Keratinocyte (primary cell): Measurements from ENCODE around the gene CLSTN2. TPM values are rescaled to one million over a fixed set of nuclear protein-coding genes. Genes with fewer than 3 reads are reported as not detected.
A peak's percentile ranks its signal among the peaks of the same experiment; 100 is the strongest.

Source experiments
- DNase-seq: peaks from one replicate; pipeline ENCODE4 v3.0.0-alpha.2; 2011; ENCODE audit warnings: low read depth, missing footprints, low spot score
- FAIRE-seq: peaks from 2 replicates; lab custom pipeline; 2011; peaks lifted over from hg19 to GRCh38; lab: Jason Lieb, UNC
- H2AFZ ChIP-seq: 2 replicates; pipeline ENCODE4 v1.6.0; 2012; ENCODE audit warnings: low read length, control low read depth, inconsistent platforms; ENCODE audit not compliant: control insufficient read depth
- H3K27ac ChIP-seq: 2 replicates; pipeline ENCODE4 v1.5.1; 2011; ENCODE audit warnings: low read length; ENCODE audit not compliant: control insufficient read depth, insufficient read depth
- H3K27me3 ChIP-seq: 3 replicates; pipeline ENCODE4 v1.6.0; 2011; ENCODE audit warnings: low read length; ENCODE audit not compliant: control insufficient read depth, insufficient read depth; ENCODE audit errors: extremely low read depth
- H3K36me3 ChIP-seq, 2 experiments: 2 replicates in 1 of 2; 3 replicates in 1 of 2; pipeline ENCODE4 v1.5.1; 2011; ENCODE audit warnings: low read length in 2 of 2, mild to moderate bottlenecking in 1 of 2; ENCODE audit not compliant: control insufficient read depth in 2 of 2, insufficient read depth in 2 of 2; ENCODE audit errors: extremely low read depth in 1 of 2
- H3K4me1 ChIP-seq: 3 replicates; pipeline ENCODE4 v1.5.1; 2011; ENCODE audit warnings: low read length; ENCODE audit not compliant: control insufficient read depth, insufficient read depth; ENCODE audit errors: extremely low read depth
- H3K4me2 ChIP-seq: 3 replicates; pipeline ENCODE4 v1.6.0; 2011; ENCODE audit warnings: low read depth, low read length; ENCODE audit not compliant: control insufficient read depth, insufficient read depth; ENCODE audit errors: extremely low read depth
- H3K4me3 ChIP-seq, 3 experiments: fragments of 200-600 bp in 1 of 3; sonication (generic) in 1 of 3; 2 replicates in 2 of 3; 3 replicates in 1 of 3; pipeline ENCODE4 v1.5.1; 2011 to 2016; ENCODE audit warnings: low read length in 3 of 3, mild to moderate bottlenecking in 3 of 3, control low read depth in 2 of 3, inconsistent platforms in 1 of 3, low read depth in 1 of 3, mixed read lengths in 1 of 3, mixed run types in 1 of 3, moderate library complexity in 1 of 3; ENCODE audit not compliant: control insufficient read depth in 2 of 3, insufficient read depth in 2 of 3; ENCODE audit errors: extremely low read depth in 1 of 3
- H3K79me2 ChIP-seq: 2 replicates; pipeline ENCODE4 v1.6.0; 2012; ENCODE audit warnings: low read length; ENCODE audit not compliant: control insufficient read depth, insufficient read depth
- H3K9ac ChIP-seq: 3 replicates; pipeline ENCODE4 v1.6.0; 2011; ENCODE audit warnings: low read length; ENCODE audit not compliant: control insufficient read depth, insufficient read depth; ENCODE audit errors: extremely low read depth
- H3K9me1 ChIP-seq: 3 replicates; pipeline ENCODE4 v1.6.0; 2011; ENCODE audit warnings: low read length; ENCODE audit not compliant: control insufficient read depth, insufficient read depth; ENCODE audit errors: extremely low read depth
- H3K9me3 ChIP-seq: 2 replicates; pipeline ENCODE4 v1.5.1; 2012; ENCODE audit warnings: low read depth, low read length; ENCODE audit not compliant: control insufficient read depth
- H4K20me1 ChIP-seq: 3 replicates; pipeline ENCODE4 v1.6.0; 2011; ENCODE audit warnings: low read length; ENCODE audit not compliant: control insufficient read depth, insufficient read depth; ENCODE audit errors: extremely low read depth
- CTCF ChIP-seq, 3 experiments: IDR thresholded peaks in 1 of 3; conservative IDR thresholded peaks in 1 of 3; optimal IDR thresholded peaks in 1 of 3; 2 replicates in 2 of 3; 3 replicates in 1 of 3; pipeline versions ENCODE3 to v1.5.1; 2011; ENCODE audit warnings: low read length in 3 of 3, mild to moderate bottlenecking in 3 of 3, moderate library complexity in 2 of 3, control low read depth in 1 of 3, inconsistent platforms in 1 of 3; ENCODE audit not compliant: insufficient read depth in 2 of 3; ENCODE audit errors: extremely low read depth in 1 of 3
- EZH2 ChIP-seq: IDR thresholded peaks from one replicate; pipeline ENCODE4 v1.6.1; 2012; ENCODE audit warnings: inconsistent platforms, mild to moderate bottlenecking, low read length, moderate library complexity
- dilution Hi-C: fragments of 300-500 bp; cut with MboI; formaldehyde crosslinking; loops from one replicate; pipeline ENCODE4 v1.7.0; 2020; ENCODE audit warnings: low sequenced_read_pairs; ENCODE audit not compliant: extremely low pct_ligation_motif_present
- polyA plus RNA-seq, 5 experiments: library from polyadenylated mRNA; depleted of rRNA in 3 of 5; stranded (reverse) in 3 of 5; stranded (forward) in 1 of 5; unstranded in 1 of 5; fragments of >200 nt; gene quantifications; 1 replicate in 1 of 5; 2 replicates in 3 of 5; 3 replicates in 1 of 5; pipeline versions ENCODE4 v1.2.1 to v1.2.3, GENCODE V29; 2011 to 2012; ENCODE audit warnings: missing spikeins in 2 of 5, low read depth in 1 of 5, low replicate concordance in 1 of 5

CLSTN2 gene
- polyA plus RNA-seq, 1 donor (not counting 4 experiments of a cell fraction or from before 2014, with no cell fraction given) = 0.09 TPM

GRCh38 chr3:140292170-140292569 is 357.2 kb downstream of the CLSTN2 start:
- Histone ChIP-seq H3K4me1 (peaks cover 64% of the 10 kb centered on the region), H2AFZ (no peak overlapping the region), H3K36me3 (no peaks in the 10 kb centered on the region), H3K9me1 (no peaks in the 10 kb centered on the region), H3K4me3 (peak overlapping the region in 1 of 3 experiments; percentile 5), H3K27ac (peak overlapping the region; percentile 83), H3K9ac (peak overlapping the region; percentile 38), H3K27me3 (no peaks in the 10 kb centered on the region), H3K4me2 (peak overlapping the region; percentile 61), H3K9me3 (no peaks in the 10 kb centered on the region), H3K79me2 (no peaks in the 10 kb centered on the region), H4K20me1 (no peaks in the 10 kb centered on the region)
- TF ChIP-seq CTCF (optimal IDR thresholded peaks at IDR 0.05 in 1 of 3, IDR thresholded peaks at IDR 0.05 in 1 of 3, conservative IDR thresholded peaks at IDR 0.05 in 1 of 3; ENCODE audit: extremely low read depth in 1 of 3, insufficient read depth in 2 of 3, low read length in 3 of 3) (no peak), EZH2 (no peak)
- dilution Hi-C loops = no loop called here
- FAIRE-seq (no peak), DNase-seq (peak; percentile 45)

GRCh38 chr3:140292684-140293083 is 357.7 kb downstream of the CLSTN2 start:
- Histone ChIP-seq H3K4me2 (no peak overlapping the region), H3K79me2 (no peaks in the 10 kb centered on the region), H2AFZ (no peak overlapping the region), H3K27me3 (no peaks in the 10 kb centered on the region), H3K9me3 (no peaks in the 10 kb centered on the region), H3K9ac (no peak overlapping the region), H4K20me1 (no peaks in the 10 kb centered on the region), H3K9me1 (no peaks in the 10 kb centered on the region), H3K4me3 (no peak overlapping the region), H3K4me1 (peaks cover 64% of the 10 kb centered on the region), H3K27ac (peak overlapping the region; percentile 83), H3K36me3 (no peaks in the 10 kb centered on the region)
- DNase-seq = peak; percentile 54
- FAIRE-seq = peak; percentile 94
- dilution Hi-C loops = no loop called here
- no peak for TF ChIP-seq EZH2

- Histone ChIP-seq H3K4me3 (no peak overlapping the region), H3K27ac (no peak overlapping the region), H3K9ac (no peak overlapping the region), H3K4me2 (no peak overlapping the region), H3K4me1 (peaks cover 53% of the 10 kb centered on the region), H4K20me1 (no peaks in the 10 kb centered on the region), H3K79me2 (no peaks in the 10 kb centered on the region), H3K9me3 (no peaks in the 10 kb centered on the region), H3K9me1 (no peaks in the 10 kb centered on the region), H2AFZ (no peak overlapping the region), H3K27me3 (no peaks in the 10 kb centered on the region), H3K36me3 (no peaks in the 10 kb centered on the region)
- no peak for TF ChIP-seq CTCF (optimal IDR thresholded peaks at IDR 0.05 in 1 of 3, IDR thresholded peaks at IDR 0.05 in 1 of 3, conservative IDR thresholded peaks at IDR 0.05 in 1 of 3; ENCODE audit: extremely low read depth in 1 of 3, insufficient read depth in 2 of 3, low read length in 3 of 3)
- TF ChIP-seq EZH2 = no peak
- peak; percentile 78 for FAIRE-seq
- dilution Hi-C loops = no loop called here
- DNase-seq = no peak
Observed at GRCh38 chr3:140294058-140294457, 359.1 kb downstream of the CLSTN2 start.
